Subcutaneous adipose tissue (tissue), 4 donors: ENCODE measurements around the gene MOSPD3. TPM values are rescaled to one million over a fixed set of nuclear protein-coding genes. Genes with fewer than 3 reads are reported as not detected.

Experiments
- CTCF ChIP-seq: fragments of 450-650 bp; IDR thresholded peaks from one replicate; pipeline ENCODE4 v1.5.1; 2016; ENCODE audit warnings: low read depth, mild to moderate bottlenecking, control low read depth, antibody characterized with exemption, moderate library complexity
- small RNA-seq: library from RNA; depleted of rRNA; stranded (forward); fragments of <200 nt; gene quantifications from one replicate; pipeline ENCODE3, GENCODE V24; 2016
- total RNA-seq, 4 donors: library from RNA; depleted of rRNA; stranded (reverse); fragments of >200 nt; gene quantifications; one replicate each; pipeline ENCODE4 v1.1.0, GENCODE V29; 2016

MOSPD3 gene
- total RNA-seq, 4 donors from 2014 or later: 4.8 to 15.3 (median 11.7) TPM

- no peak for TF ChIP-seq CTCF
These were observed 42.8 kb downstream of the MOSPD3 start for GRCh38 chr7:100654908-100655831.

- TF ChIP-seq CTCF: no peak
These were observed 43.8 kb downstream of the MOSPD3 start, which contains the start of gene ACTL6B for GRCh38 chr7:100655908-100656674. ACTL6B (minus strand) TSS chr7:100656448; CDS start chr7:100656354, 94 bp downstream.

Small RNAs within 50 kb of the gene (small RNA-seq; reads per million reads assigned to genes)
- not detected for gene SAP25

Other genes starting within 250 kb of the MOSPD3 start
- gene PILRA, start 239.1 kb upstream of the MOSPD3 start, total RNA-seq: 10 to 100 TPM in 2 of 4 donors, 1 to 10 TPM in 2; 8.0 to 44.2 (median 9.9) TPM
- gene ZCWPW1, start 183.8 kb upstream of the MOSPD3 start, total RNA-seq: 10 to 100 TPM in 1 of 4 donors, 1 to 10 TPM in 3; 6.0 to 11.1 (median 8.0) TPM
- gene MEPCE, start 182.7 kb upstream of the MOSPD3 start, total RNA-seq: 10 to 100 TPM; 21.2 to 28.6 (median 22.3) TPM
- 10 to 100 TPM; 11.1 to 26.4 (median 18.4) TPM for gene PPP1R35, start 176.0 kb upstream of the MOSPD3 start, total RNA-seq
- gene SPACDR, start 148.3 kb upstream of the MOSPD3 start, total RNA-seq: under 1 TPM in 1 of 4 donors, not detected in 3; 0.68 TPM
- 10 to 100 TPM; 17.0 to 35.6 (median 19.1) TPM for gene TSC22D4, start 133.3 kb upstream of the MOSPD3 start, total RNA-seq
- under 1 TPM in 2 of 4 donors, not detected in 2; 0.17 to 0.22 TPM for gene NYAP1, start 128.6 kb upstream of the MOSPD3 start, total RNA-seq
- 10 to 100 TPM in 2 of 4 donors, 1 to 10 TPM in 2; 3.4 to 24.3 (median 7.1) TPM for gene AGFG2, start 73.3 kb upstream of the MOSPD3 start, total RNA-seq
- under 1 TPM in 1 of 4 donors, not detected in 3; 0.66 TPM for gene SAP25, start 38.6 kb upstream of the MOSPD3 start, total RNA-seq
- 10 to 100 TPM; 28.0 to 73.6 (median 51.3) TPM for gene LRCH4, start 26.4 kb upstream of the MOSPD3 start, total RNA-seq
- under 1 TPM in 2 of 4 donors, not detected in 2; 0.34 to 0.44 TPM for gene FBXO24, start 26.2 kb upstream of the MOSPD3 start, total RNA-seq
- gene PCOLCE, start 10.2 kb upstream of the MOSPD3 start, total RNA-seq: 10 to 100 TPM; 10.3 to 58.6 (median 27.8) TPM
- gene TFR2, start 29.0 kb downstream of the MOSPD3 start, total RNA-seq: under 1 TPM in 3 of 4 donors, not detected in 1; 0.49 to 0.94 (median 0.88) TPM
- gene ACTL6B, start 43.9 kb downstream of the MOSPD3 start, total RNA-seq: not detected
- 100 to 1,000 TPM; 148 to 232 (median 186) TPM for gene GNB2, start 61.2 kb downstream of the MOSPD3 start, total RNA-seq
- 10 to 100 TPM in 3 of 4 donors, 1 to 10 TPM in 1; 9.0 to 44.3 (median 20.0) TPM for gene GIGYF1, start 81.7 kb downstream of the MOSPD3 start, total RNA-seq
- 10 to 100 TPM; 14.1 to 32.8 (median 19.4) TPM for gene POP7, start 93.6 kb downstream of the MOSPD3 start, total RNA-seq
- gene EPO, start 107.9 kb downstream of the MOSPD3 start, total RNA-seq: not detected
- gene ZAN, start 121.1 kb downstream of the MOSPD3 start, total RNA-seq: not detected
- gene EPHB4, start 215.0 kb downstream of the MOSPD3 start, total RNA-seq: 10 to 100 TPM in 3 of 4 donors, 1 to 10 TPM in 1; 9.5 to 53.7 (median 14.7) TPM
- 10 to 100 TPM in 3 of 4 donors, 1 to 10 TPM in 1; 8.2 to 13.9 (median 11.8) TPM for gene SLC12A9, start 240.2 kb downstream of the MOSPD3 start, total RNA-seq